Hippocampal formation (tissue), 2 donors: Measurements from ENCODE around the gene GPC3.
"Not testable (repeated sequence)": the region's sequence is repeated elsewhere in the genome, so short reads cannot be mapped to it uniquely, and the experiment has no call there.

Source experiments
- DNase-seq, 2 donors: peaks; one replicate each; lab custom pipeline; 2025; lab: John Stamatoyannopoulos, UW

GPC3 gene

GRCh38 chrX:133888084-133888483 lies 97.3 kb downstream of the GPC3 start:
- not testable (repeated sequence) for DNase-seq

- no peak for DNase-seq
Observed at GRCh38 chrX:133884430-133885394, 100.7 kb downstream of the GPC3 start.

GRCh38 chrX:133881893-133882292 lies 103.5 kb downstream of the GPC3 start:
- no peak for DNase-seq

- DNase-seq: no peak
Observed at GRCh38 chrX:133881007-133881406, 104.4 kb downstream of the GPC3 start.

- DNase-seq: no peak
Observed at GRCh38 chrX:133880032-133880443, 105.4 kb downstream of the GPC3 start.

GRCh38 chrX:133878710-133879109 lies 106.7 kb downstream of the GPC3 start:
- no peak for DNase-seq

- no peak for DNase-seq
Observed at GRCh38 chrX:133876646-133877045, 108.7 kb downstream of the GPC3 start.

- no peak for DNase-seq
Observed at GRCh38 chrX:133869270-133869669, 116.1 kb downstream of the GPC3 start.

- no peak for DNase-seq
Observed at GRCh38 chrX:133868682-133869081, 116.7 kb downstream of the GPC3 start.

GRCh38 chrX:133868250-133868649 lies 117.1 kb downstream of the GPC3 start:
- DNase-seq: no peak

- no peak for DNase-seq
Observed at GRCh38 chrX:133865761-133866471, 119.5 kb downstream of the GPC3 start.

GRCh38 chrX:133864236-133864635 lies 121.2 kb downstream of the GPC3 start:
- DNase-seq: no peak

- DNase-seq: no peak
Observed at GRCh38 chrX:133859860-133860259, 125.5 kb downstream of the GPC3 start.

- no peak for DNase-seq
Observed at GRCh38 chrX:133859336-133859735, 126.1 kb downstream of the GPC3 start.

- DNase-seq: no peak
Observed at GRCh38 chrX:133857640-133858269, 127.6 kb downstream of the GPC3 start.

GRCh38 chrX:133856819-133857218 lies 128.6 kb downstream of the GPC3 start:
- no peak for DNase-seq

GRCh38 chrX:133854290-133854689 lies 131.1 kb downstream of the GPC3 start:
- no peak for DNase-seq

GRCh38 chrX:133852837-133853356 lies 132.5 kb downstream of the GPC3 start:
- DNase-seq: no peak

- DNase-seq: no peak
Observed at GRCh38 chrX:133852401-133852800, 133.0 kb downstream of the GPC3 start.

- no peak for DNase-seq
Observed at GRCh38 chrX:133850399-133850798, 135.0 kb downstream of the GPC3 start.

GRCh38 chrX:133849676-133850075 lies 135.7 kb downstream of the GPC3 start:
- DNase-seq: no peak

- no peak for DNase-seq
Observed at GRCh38 chrX:133847340-133847994, 137.9 kb downstream of the GPC3 start.
